GM13976 (cell line): Measurements from ENCODE around the gene ATPAF2.

ENCODE experiments used
- DNase-seq: peaks from one replicate; pipeline ENCODE4 v3.0.0; 2012; ENCODE audit warnings: low spot score
- CTCF ChIP-seq: IDR thresholded peaks from 2 replicates; pipeline ENCODE4 v1.5.1; 2012; ENCODE audit warnings: borderline replicate concordance, mild to moderate bottlenecking; ENCODE audit not compliant: insufficient read depth; ENCODE audit errors: extremely low read depth, missing control alignments, control extremely low read depth
- in situ Hi-C: fragments of 300-500 bp; cut with MboI; formaldehyde crosslinking; loops from one replicate; pipeline ENCODE4 v1.12.0; 2022; ENCODE audit warnings: low sequenced_read_pairs, mixed read lengths, inconsistent platforms; ENCODE audit not compliant: unreplicated experiment

ATPAF2 gene

DNA sequence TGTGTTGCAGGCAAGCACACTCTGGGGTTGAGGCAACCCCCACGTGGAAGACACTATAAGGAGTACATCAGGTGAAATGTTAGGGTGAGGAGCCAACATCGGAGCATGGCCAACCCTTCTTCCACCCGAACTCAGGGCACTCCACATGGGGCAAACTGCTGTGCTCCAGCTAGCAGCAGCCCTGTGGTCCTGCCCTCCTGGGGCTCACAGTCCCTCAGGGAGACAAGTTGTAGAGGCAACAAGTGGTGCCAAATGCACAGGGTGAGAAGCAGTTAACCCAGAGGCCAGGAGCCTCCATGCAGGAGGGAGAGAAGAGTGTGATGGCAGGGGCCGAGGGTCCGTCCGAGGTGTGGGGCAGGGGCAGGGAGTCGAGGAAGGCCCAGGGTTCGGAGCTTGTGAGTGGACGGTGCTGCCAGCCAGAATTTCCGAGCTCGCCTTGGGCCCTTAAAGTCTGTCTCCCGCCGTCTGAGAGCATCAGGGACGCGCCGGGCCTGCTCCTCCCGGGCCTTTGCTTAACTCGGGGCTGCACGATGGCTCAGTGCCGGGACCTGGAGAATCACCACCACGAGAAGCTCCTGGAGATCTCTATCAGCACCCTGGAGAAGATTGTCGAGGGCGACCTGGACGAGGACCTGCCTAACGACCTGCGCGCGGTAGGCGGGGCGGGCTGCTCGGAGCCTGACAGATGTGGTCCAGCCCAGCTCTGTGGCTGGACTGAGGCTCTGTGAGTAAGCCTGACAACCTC lies 32.3 kb downstream of the ATPAF2 start:
- no peak for DNase-seq
- no peak for TF ChIP-seq CTCF
- in situ Hi-C loops, result no loop called here

- no peak for TF ChIP-seq CTCF
Measured at GRCh38 chr17:18005496-18005895, 33.5 kb downstream of the ATPAF2 start.

DNA sequence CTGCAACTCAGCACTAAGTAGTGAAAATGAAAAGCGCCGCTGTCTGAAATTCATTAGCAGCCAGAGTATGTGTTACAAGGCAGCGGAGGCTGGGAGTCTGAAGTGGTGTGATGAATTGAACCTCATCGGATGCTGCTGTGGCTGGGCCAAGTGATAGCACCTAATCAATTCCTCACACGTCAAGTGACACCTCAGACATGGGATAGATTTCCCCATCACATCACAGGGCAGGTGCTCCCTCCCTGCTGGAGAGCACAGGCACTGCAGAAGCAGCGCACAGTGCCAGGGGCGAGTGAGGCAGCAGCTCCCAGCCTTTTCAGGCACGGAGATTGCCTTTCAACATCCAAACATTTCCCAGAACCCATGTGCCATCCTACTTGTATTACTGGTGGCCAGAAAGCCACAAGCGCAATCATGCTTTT lies 34.1 kb downstream of the ATPAF2 start:
- no peak for TF ChIP-seq CTCF
- DNase-seq, result no peak
- in situ Hi-C loops, result no loop called here

More at GRCh38 chr17:18005496-18005895, 33.5 kb downstream of the ATPAF2 start:
- in situ Hi-C loops, result no loop called here
- DNase-seq, result no peak

- no peak for DNase-seq
- in situ Hi-C loops, result no loop called here
- TF ChIP-seq CTCF, result no peak
Measured at GRCh38 chr17:18004345-18004744, 34.6 kb downstream of the ATPAF2 start.

GRCh38 chr17:18002171-18002570 lies 36.8 kb downstream of the ATPAF2 start:
- no peak for DNase-seq
- in situ Hi-C loops, result no loop called here
- no peak for TF ChIP-seq CTCF

GRCh38 chr17:18000030-18000408 lies 38.9 kb downstream of the ATPAF2 start:
- no peak for DNase-seq
- TF ChIP-seq CTCF, result no peak
- in situ Hi-C loops, result no loop called here
